ENCODE measurements around the gene FRK.

FRK gene

GRCh38 chr6:116033687-116034303 is 26.9 kb downstream of the FRK start:
- no peak for DNase-seq (ENCODE audit: low spot score)

- DNase-seq (ENCODE audit: low spot score) = no peak
Measured at GRCh38 chr6:116030770-116031169, 29.9 kb downstream of the FRK start.

GRCh38 chr6:116029535-116029934 is 31.2 kb downstream of the FRK start:
- no peak for DNase-seq (ENCODE audit: low spot score)

GRCh38 chr6:116028233-116028632 is 32.5 kb downstream of the FRK start:
- no peak for DNase-seq (ENCODE audit: low spot score)

GRCh38 chr6:116027801-116028200 is 32.9 kb downstream of the FRK start:
- no peak for DNase-seq (ENCODE audit: low spot score)

- no peak for DNase-seq (ENCODE audit: low spot score)
Measured at GRCh38 chr6:116025405-116025804, 35.3 kb downstream of the FRK start.

- DNase-seq (ENCODE audit: low spot score) = no peak
Measured at GRCh38 chr6:116022841-116023445, 37.7 kb downstream of the FRK start.

GRCh38 chr6:116020738-116021137 is 40.0 kb downstream of the FRK start:
- DNase-seq (ENCODE audit: low spot score) = no peak

- no peak for DNase-seq (ENCODE audit: low spot score)
Measured at GRCh38 chr6:116019428-116019827, 41.3 kb downstream of the FRK start.

GRCh38 chr6:116018976-116019375 is 41.7 kb downstream of the FRK start:
- DNase-seq (ENCODE audit: low spot score) = no peak

- no peak for DNase-seq (ENCODE audit: low spot score)
Measured at GRCh38 chr6:116017546-116018295, 43.0 kb downstream of the FRK start.

GRCh38 chr6:116016846-116017545 is 43.7 kb downstream of the FRK start:
- no peak for DNase-seq (ENCODE audit: low spot score)

- no peak for DNase-seq (ENCODE audit: low spot score)
Measured at GRCh38 chr6:116015983-116016382, 44.7 kb downstream of the FRK start.

GRCh38 chr6:116015561-116015960 is 45.1 kb downstream of the FRK start:
- DNase-seq (ENCODE audit: low spot score) = no peak

- DNase-seq (ENCODE audit: low spot score) = no peak
Measured at GRCh38 chr6:116012951-116013350, 47.7 kb downstream of the FRK start.

- DNase-seq (ENCODE audit: low spot score) = no peak
Measured at GRCh38 chr6:116012471-116012949, 48.2 kb downstream of the FRK start.

- DNase-seq (ENCODE audit: low spot score) = no peak
Measured at GRCh38 chr6:116011520-116011919, 49.2 kb downstream of the FRK start.

- peak; percentile 59 for DNase-seq (ENCODE audit: low spot score)
Measured at GRCh38 chr6:116010790-116011401, 49.8 kb downstream of the FRK start.

- no peak for DNase-seq (ENCODE audit: low spot score)
Measured at GRCh38 chr6:116010386-116010785, 50.3 kb downstream of the FRK start.

GRCh38 chr6:116008470-116009243 is 52.0 kb downstream of the FRK start:
- DNase-seq (ENCODE audit: low spot score) = peak; percentile 21
